GM18867 (cell line): ENCODE measurements around the gene SYNDIG1.
A peak's percentile ranks its signal among the peaks of the same experiment; 100 is the strongest.

Experiments used
- ATAC-seq: cut with Tn5 transposase; IDR thresholded peaks from one replicate; pipeline ENCODE4 v1.9.1; 2021; ENCODE audit warnings: mild to moderate bottlenecking, moderate library complexity; ENCODE audit not compliant: unreplicated experiment

The SYNDIG1 gene

DNA sequence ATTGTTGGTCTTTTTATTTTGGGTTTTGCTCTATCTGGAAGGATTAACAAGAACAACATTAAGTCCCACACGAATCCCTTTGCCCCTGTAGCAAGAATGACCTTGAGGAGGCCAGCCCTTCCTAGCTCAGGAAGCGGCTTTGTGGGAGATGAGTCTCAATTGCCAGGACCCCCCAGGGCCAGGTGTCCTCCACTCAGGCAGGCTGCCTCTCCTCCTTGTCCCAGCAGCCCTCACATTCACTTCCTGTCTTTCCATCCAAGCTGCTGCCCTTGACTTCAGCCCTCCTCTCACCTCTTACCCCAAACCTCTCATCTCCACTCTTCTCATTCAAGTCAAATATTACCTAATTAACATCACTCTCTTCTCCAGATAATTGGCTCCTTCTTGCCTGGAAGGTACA lies 22.6 kb upstream of the SYNDIG1 start:
- no peak for ATAC-seq

DNA sequence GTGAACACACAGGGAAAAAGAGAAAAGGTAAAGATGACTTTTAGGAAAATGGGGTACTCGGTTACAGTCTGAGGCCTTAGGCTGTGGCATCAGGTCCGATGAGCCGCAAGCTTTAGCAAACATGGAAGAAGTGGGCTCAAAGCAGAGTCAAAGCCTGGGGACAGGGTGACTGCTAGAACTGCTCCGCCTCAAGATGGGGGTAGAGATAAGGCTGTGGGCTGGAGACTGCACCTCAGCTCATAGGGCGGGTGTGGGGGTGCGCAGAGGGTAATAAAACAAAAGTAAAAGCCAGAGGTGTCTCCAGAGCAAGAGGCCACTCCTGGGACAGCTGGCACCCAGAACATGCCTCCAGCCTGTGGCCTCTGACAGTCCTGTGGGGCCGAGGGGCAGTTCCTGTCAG lies 21.3 kb upstream of the SYNDIG1 start:
- no peak for ATAC-seq

DNA sequence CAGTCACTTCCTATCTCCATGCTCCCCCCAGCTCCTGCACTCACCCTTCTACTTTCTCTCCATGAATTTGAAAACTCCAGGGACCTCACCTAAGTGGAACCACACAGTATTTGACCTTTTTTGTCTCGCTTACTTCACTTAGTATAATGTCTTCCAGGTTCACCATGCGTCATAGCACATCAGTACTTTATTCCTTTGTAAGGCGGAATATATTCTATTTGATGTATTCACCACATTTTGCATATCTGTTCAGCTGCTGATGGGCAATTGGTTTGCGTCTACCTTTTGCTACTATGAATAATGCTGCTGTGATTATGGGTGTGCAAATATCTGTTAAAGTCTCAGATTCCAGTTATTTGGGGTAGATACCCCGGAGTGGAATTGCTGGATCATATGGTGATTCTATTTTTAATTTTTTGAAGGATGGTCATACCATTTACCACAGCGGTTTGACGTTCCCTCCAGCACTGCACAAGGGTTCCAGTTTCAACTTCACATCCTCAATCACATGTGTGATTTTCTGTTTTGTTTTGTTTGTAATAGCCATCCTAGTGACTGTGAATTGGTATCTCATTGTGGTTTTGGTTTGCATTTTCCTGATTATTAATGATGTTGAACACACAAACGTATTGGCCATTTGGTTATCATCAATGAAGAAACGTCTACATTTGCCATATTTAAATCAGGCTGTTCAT lies 20.3 kb upstream of the SYNDIG1 start:
- peak; percentile 76 for ATAC-seq

DNA sequence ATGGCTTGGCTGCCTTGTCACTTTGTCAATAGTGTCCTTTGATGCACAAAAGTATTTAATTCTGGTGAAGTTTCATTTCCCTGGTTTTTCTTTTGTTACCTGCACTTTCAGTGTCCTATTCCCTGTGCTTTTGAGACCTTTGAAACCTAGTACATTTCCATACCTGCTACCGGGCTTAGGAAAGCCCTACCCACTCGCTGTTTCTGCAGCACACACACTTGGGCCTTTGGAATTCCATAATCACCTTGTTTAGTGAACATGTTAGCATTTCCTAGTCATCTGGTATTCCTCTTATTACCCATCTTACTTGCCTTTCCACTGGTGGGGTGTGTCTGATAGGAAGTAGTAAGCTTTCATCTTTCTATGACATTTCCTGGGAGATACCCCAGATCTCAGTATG lies 19.3 kb upstream of the SYNDIG1 start:
- no peak for ATAC-seq

DNA sequence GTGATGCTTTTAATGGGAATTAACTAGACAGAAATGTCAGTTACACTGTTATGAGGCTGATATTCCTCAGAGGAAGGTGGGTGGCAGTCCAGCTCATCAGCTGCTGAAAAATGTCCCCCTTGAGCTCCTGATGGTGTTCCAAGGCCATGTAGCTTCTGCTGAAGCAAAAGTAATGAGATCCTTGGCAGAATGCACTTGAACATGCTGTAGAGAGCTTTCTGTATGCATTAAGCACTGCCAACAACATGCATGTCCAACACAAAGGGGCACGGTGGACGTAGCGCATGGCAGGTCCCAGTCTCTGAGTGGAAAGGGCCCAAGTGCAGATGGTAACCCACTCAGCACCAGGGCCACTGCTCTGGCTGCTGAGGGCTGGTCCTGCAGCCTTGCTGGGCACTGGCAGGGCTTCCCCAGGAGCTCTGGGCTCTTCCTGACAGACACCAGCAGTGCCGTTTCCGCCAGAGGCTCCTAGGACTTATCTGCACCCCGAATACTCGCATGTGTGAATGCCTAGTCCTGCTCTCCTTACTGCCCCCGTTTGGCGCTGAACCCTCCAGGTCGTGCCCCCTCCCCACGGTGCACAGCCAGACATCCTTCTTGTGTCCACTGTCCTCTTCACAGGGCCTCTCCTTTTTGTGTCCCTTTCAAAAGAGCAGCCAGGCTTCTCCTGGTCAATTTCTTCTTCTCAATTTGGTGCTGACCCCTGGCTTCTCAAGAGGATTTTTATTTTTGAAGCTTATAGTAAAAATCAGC lies 18.6 kb upstream of the SYNDIG1 start:
- no peak for ATAC-seq

DNA sequence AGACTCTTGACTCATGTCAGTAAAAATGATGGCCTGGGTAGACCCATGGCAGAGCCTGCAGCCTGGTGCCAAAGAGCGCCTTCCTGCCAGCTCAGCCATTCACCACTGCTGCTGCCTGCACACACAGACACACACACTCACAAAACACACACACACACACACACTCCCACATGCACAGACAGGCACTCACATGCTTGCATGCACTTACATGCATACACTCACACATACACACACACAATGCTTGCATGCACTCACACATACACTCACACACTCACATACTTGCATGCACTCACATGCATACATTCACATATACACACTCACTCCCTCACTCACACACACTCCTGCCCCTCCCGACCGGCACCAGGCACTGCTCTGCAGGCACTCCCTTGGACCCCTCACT lies 18.0 kb upstream of the SYNDIG1 start:
- ATAC-seq, result no peak

DNA sequence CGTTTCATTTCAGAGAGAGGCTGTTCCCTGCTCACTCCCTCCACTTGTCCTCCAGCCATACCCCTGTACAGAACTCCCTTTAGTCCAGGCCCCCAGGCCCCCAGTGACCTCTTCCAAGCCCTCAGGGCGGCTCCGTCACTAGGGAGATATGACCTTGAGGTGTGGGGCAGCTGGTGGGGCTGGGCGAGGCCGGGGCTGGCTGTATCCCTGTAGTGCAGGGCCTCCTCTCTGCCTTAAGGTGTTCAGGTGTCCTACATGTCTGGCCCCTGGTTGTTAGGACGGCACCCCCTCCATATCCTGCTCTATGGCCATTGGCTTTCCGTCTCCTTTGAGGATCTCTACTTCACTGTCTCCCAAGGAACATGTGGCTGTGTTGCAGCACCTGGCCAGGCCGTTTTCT lies 17.4 kb upstream of the SYNDIG1 start:
- ATAC-seq, result no peak

DNA sequence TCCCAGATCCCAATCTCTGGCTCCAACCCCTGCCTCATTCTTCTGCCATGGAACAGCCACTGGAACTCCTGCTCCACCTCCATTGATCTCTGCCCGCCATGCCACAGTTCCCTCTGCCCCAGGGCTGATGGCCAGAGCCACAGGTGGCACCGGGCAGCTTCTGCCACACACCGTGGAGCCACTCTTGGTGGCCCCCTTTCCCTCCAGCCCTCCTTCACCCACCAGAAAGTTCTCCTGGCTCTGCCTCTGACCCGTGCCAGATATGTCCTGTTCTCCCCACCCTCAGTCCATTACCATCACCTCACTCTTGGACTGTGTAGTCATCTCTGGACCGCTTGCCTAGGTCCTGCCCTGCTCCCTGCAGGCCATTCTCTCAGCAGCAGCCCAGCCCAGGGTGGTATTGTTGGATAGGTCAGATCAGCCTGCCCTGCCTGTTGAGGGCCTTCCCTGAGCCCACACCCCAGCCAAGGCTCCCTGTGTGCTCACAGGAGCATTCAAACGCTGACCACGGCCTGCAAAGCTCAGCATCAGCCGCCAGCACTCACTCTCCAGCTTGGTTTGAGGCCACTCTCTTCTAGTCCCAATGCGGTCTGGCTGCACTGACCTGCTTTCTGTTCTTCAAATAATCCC lies 16.8 kb upstream of the SYNDIG1 start:
- ATAC-seq, result no peak

DNA sequence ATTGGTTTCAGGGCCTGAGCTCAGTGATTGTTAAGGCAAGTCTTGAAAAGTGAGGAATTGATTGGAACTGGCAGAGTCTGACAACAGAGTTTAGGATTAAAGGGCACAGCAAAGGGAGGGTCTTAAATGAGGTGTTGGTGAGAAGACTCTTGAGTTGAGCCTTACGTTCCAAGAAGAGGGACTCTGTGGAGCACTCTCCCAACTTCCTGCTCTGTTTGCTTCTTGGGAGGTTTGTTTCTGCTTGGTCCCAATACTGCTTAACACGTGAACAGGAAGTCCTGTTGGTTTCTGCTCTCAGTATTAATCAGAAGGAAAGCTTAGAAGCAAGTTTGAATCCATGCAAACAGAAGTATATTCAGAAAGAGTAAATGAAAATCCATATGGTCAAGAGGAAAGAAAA lies 15.6 kb upstream of the SYNDIG1 start:
- no peak for ATAC-seq

DNA sequence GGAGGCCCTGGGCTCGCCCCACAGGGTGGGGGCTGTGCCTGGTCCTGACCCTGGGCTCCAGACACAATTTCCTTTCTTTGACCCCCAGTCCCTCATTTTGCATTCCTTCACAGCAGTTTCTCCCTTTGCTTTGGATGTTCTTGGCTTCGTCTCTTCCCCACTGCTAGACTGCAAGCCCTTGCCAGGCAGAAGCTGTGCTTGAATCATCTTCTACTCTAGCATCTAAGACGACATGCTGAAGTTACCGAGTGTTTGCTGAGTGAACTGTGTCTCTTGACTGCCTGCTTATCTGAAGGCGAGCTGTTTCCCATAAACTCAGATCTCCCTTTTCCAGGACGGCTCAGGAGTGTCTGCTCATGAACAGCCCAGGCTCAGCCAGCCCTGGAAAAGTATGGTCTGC lies 14.3 kb upstream of the SYNDIG1 start:
- ATAC-seq, result no peak

DNA sequence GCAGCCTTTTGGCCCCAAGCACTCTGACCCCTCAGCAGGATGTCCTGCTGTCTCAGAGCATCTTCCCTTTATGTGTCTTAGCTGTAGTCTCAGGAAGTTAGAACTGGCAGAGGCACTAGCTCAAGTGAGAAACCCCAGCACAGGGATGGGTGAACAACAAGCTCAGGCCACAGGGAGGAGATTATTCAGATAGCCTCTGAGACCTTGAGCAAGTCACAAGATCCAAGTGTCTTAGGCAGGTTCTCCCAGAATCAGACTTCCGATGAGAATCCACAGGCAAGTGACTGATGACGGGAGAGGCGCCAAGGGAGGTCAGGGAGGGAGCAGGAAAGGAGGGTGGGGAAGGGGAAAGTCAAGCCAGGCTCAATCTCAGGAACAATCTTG lies 13.0 kb upstream of the SYNDIG1 start:
- no peak for ATAC-seq

DNA sequence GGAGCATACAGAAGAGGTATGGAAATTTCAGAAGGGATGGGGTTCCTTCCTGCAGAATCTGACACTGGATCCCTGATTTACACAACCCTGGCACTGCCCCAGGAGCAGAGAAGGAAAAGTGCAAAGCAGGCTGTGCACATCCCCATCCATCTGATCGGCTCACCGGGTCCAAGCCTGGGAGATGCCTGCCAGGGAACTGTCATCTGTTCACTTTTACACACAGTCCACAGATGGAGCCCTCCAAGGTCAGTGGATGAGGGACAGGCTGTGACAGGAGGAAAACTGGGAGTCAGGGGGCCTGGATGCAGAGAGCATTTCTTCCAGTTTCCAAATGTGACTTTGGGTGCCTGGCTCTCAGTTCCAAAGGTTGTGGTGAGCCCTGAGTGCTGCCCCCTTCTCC lies 11.0 kb upstream of the SYNDIG1 start:
- no peak for ATAC-seq

DNA sequence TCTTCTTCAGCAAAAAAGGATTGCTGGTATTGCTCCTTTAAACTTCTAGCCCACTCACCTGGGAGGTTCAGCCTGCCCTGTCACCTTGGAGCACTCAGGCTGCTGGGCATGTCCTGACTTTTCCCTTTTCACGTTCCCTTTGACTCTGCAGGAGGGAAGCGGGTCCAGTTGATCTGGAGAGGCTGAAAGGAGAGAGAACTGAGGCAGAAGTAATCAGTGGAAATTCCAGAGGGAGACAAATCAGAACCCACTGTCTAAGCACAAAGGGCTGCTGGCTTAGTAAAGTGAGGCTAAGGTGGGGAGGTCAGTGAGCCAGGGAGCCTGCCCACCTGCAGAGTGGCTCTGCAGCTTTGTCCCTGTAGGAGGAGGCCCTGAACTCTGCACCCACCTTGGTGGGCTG lies 9.7 kb upstream of the SYNDIG1 start:
- ATAC-seq, result no peak

DNA sequence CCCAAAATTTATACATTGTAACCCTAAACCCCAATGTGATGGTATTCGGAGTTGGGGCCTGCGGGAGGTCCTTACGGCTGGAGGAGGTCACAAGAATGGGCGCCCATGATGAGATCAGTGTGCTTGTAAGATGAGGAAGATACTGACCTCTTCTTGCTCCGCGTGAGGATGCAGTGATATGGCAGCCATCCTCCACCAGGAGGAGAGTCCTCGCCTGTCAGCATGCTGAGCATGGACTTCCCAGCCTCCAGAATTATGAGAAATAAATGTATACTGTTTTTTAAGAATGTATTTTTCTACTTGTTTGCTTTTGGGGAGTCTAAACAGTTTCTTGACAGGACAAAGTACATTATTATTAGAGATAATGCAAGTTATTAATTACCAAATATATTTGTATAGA lies 8.7 kb upstream of the SYNDIG1 start:
- ATAC-seq, result no peak

DNA sequence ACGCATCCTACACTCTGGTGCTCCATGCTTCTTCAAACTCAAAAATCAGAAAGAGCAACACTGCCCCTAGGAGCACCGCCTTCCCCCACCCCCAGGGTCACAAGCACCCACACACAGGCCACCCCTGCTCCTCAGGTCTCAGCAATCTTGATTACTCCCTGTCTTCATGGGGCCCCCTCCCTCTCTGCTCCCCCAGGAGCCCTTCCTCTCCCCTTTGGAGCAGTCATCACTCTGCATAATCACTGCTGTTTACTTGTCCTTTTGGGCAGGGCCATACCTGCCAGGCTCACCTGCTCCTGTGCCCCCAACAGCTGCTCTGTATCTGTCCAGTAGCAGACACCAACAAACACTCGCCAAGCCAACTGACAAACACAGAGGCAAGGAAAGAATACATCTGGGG lies 7.6 kb upstream of the SYNDIG1 start:
- no peak for ATAC-seq

DNA sequence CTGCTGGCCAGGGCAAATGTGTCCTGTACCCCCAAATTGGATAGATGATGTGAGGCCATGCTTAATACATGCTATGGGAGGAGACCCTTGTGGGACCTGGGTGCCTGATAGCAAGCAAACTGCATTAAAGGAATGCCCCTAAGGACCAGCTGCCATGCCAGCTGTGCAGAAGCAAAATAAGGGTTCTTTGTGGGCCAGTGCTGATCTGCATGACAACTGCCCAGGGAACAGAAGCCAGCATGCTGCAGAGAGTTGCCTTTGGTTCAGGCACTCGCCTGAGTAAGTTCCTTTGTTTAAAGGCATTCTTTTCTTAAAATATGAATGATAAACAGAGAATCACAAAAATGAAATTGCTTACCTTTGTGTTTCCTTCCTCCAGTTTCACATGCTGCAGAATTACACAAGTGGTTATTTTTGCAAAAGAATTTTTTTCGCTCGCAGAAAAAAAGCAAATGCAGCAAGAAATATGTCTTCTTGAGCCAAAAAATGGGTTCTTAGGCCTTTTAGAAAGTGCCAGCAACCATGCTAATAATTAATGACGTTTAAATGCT lies 6.9 kb upstream of the SYNDIG1 start:
- no peak for ATAC-seq

DNA sequence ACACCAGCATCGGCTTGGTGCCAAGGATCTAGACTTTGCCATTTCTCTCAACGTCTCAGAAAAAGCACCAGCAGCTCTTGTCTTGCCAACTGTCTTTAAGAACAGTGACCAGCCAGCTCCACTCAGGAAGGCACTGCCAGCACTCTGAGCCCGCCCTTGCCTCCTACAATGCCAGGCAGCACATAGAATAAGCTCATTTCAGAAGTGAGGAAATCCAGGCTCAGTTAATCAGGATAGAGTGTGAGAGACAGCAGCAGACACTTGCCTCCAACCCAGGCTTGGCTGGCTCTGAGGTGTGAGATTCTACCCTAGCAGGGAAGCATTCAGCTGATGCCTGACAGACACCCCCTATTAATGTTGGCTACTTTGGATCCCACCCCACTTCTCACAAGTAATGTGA lies 4.3 kb upstream of the SYNDIG1 start:
- ATAC-seq, result no peak

DNA sequence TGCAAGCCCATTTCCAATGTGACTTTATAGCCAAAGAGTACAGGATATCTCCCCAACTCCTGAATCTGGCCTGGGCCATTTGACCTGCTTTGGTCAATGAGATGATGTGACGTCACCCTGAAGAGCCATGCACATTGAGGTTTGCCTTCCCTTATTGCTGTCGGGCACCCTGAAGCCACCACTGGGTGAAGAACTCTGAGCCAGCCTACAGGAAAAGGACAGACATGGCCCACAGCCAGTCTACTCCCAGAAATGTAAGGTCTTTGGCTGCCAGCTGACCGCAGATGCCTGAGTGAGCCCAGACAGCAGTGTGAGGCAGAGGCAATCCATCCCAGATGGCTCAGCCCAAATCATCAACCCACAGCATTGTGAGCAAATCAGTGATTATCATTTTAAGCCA lies 3.7 kb upstream of the SYNDIG1 start:
- no peak for ATAC-seq

DNA sequence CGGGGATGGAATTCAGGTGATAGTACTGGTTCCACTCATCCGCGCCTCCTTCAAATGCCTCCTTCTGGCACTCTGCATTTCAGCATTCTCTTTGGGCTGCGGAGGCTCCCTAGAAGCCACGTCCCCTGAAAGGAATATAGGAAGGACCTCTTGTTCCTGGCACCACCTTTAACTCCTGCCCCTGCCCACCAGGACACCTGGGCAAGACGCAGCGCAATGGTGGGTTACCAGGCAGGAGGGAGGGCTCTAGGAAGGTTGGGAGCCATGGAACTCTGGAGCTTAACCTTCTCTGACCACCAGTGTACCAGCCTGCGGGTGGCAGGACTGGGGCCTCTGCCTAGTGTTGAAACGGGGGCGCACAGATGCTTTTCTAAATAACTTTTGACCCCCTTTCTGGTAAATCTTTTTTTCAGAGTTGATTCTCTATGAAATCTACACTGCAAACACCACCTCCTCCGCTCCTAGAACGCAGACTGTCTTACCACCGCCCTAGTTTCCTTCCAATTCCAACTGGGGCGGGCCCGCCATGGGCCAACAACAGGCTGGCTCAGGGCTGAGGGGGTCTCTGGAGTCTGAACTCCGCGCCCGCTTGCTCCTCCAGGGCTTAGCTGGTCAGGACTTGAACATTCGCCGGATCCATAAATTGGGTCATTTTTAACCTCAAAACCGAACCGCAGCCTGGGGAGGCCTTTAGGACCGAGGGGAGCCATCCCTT lies 871 bp upstream of the SYNDIG1 start:
- no peak for ATAC-seq

DNA sequence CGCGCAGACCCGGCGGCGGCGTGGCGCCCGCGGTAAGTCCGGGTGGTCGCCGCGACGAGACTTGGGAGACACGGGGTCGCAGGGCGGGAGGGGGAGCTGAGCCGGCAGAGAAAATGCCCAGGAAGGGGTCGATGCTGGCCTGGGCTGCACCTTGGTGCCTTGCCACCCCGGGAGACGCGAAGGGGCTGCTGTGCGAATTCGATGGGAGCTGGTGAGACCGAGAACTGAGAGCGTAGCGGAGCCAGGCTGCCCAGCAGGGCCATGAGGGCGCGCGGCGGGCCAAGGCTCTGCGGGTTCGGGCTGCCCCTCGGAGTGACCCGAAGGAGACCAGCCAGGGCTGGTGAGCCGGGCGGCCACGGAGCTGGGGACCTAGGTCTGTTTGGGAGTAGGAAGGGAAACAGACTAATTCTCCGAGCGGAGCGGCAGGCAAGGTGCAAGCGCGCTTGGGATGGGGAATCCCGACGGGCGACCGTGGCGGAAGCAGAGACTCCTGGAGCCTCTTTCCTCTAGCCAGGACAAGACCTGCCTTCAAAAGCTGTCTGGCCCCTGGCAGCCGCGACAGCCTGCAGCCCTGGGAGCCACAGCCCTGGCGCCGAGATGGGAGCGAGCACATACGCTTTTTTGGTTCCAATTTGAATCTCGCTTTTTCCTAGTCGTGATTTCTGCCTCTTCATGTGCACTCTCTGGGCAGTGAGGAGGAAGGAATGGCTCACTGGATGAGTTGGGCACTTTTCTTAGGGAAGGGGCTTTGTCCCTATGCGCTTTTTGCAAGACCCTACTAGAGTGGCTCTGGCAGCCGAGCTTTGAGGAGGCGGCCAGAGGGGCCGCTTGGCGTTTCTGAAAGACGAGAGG lies 691 bp downstream of the SYNDIG1 start:
- ATAC-seq, result no peak
